Hypothalamus (tissue), 51 donors: Measurements from ENCODE around the gene SH3BGR.

Experiments
- DNase-seq, 51 donors: peaks; one replicate each; lab custom pipeline; 2025; lab: John Stamatoyannopoulos, UW

Gene SH3BGR

GRCh38 chr21:39454949-39455668, 3.3 kb downstream of the SH3BGR start:
- DNase-seq, result peak in 2 of 51 donors; percentile 10 to 24

GRCh38 chr21:39456665-39457064, 4.9 kb downstream of the SH3BGR start:
- no peak for DNase-seq

- no peak for DNase-seq
Observed at GRCh38 chr21:39461419-39461818, 9.6 kb downstream of the SH3BGR start.

GRCh38 chr21:39463308-39463707, 11.5 kb downstream of the SH3BGR start:
- DNase-seq, result no peak

- no peak for DNase-seq
Observed at GRCh38 chr21:39466584-39466983, 14.8 kb downstream of the SH3BGR start.

GRCh38 chr21:39467746-39468145, 16.0 kb downstream of the SH3BGR start:
- no peak for DNase-seq

- DNase-seq, result no peak
Observed at GRCh38 chr21:39468559-39468958, 16.8 kb downstream of the SH3BGR start.

GRCh38 chr21:39471598-39471997, 19.8 kb downstream of the SH3BGR start:
- DNase-seq, result no peak

GRCh38 chr21:39472786-39473185, 21.0 kb downstream of the SH3BGR start:
- no peak for DNase-seq

- no peak for DNase-seq
Observed at GRCh38 chr21:39474611-39475010, 22.8 kb downstream of the SH3BGR start.

- DNase-seq, result no peak
Observed at GRCh38 chr21:39479164-39479813, 27.5 kb downstream of the SH3BGR start.

GRCh38 chr21:39479814-39480182, 28.0 kb downstream of the SH3BGR start:
- no peak for DNase-seq

- no peak for DNase-seq
Observed at GRCh38 chr21:39480271-39480670, 28.5 kb downstream of the SH3BGR start.

GRCh38 chr21:39481886-39482285, 30.1 kb downstream of the SH3BGR start:
- no peak for DNase-seq

GRCh38 chr21:39483917-39484316, 32.1 kb downstream of the SH3BGR start:
- no peak for DNase-seq

- no peak for DNase-seq
Observed at GRCh38 chr21:39484711-39485276, 33.0 kb downstream of the SH3BGR start.

GRCh38 chr21:39489380-39489924, 37.7 kb downstream of the SH3BGR start:
- DNase-seq, result no peak

- DNase-seq, result no peak
Observed at GRCh38 chr21:39499156-39499555, 47.4 kb downstream of the SH3BGR start.

- DNase-seq, result peak in 38 of 51 donors; percentile 11 to 75 (median 35)
Observed at GRCh38 chr21:39502631-39503030, 50.9 kb downstream of the SH3BGR start.

- no peak for DNase-seq
Observed at GRCh38 chr21:39503123-39503762, 51.5 kb downstream of the SH3BGR start.

- DNase-seq, result no peak
Observed at GRCh38 chr21:39504230-39504629, 52.5 kb downstream of the SH3BGR start.
